A673 (cell line): ENCODE results near the gene CA5B. TPM values are rescaled to one million over a fixed set of nuclear protein-coding genes. Genes with fewer than 3 reads are reported as not detected.
"Not testable (repeated sequence)": the region's sequence is repeated elsewhere in the genome, so short reads cannot be mapped to it uniquely, and the experiment has no call there.

Experiments
- BruUV-seq: library from RNA; stranded (reverse); fragments of 400-500 nt; replicated peaks from 2 replicates; lab custom pipeline; 2021; lab: Mats Ljungman, UMichigan
- CTCF ChIA-PET: fragments of 300-600 bp; sonication (Branson Sonifier 250); formaldehyde crosslinking; loops from one replicate; lab custom pipeline; 2022; ENCODE audit warnings: antibody characterized with exemption; lab: Charles Lee
- POLR2A ChIA-PET: fragments of 300-600 bp; sonication (Branson Sonifier 250); formaldehyde crosslinking; loops from one replicate; lab custom pipeline; 2022; ENCODE audit warnings: antibody characterized with exemption; ENCODE audit not compliant: low non-redundant PET; lab: Charles Lee
- DNase-seq: peaks from one replicate; pipeline ENCODE4 v3.0.0-alpha.2; 2015; ENCODE audit warnings: low spot score
- H3K27ac ChIP-seq: fragments of 200-600 bp; sonication (generic); 2 replicates; pipeline ENCODE4 v1.5.1; 2016; ENCODE audit warnings: mixed run types, low read depth, mild to moderate bottlenecking, mixed read lengths, antibody characterized with exemption, low read length; ENCODE audit not compliant: poor library complexity, severe bottlenecking
- H3K27me3 ChIP-seq: fragments of 200-600 bp; sonication (generic); replicated peaks from 2 replicates; pipeline ENCODE4 v1.6.1; 2017; ENCODE audit warnings: mixed run types, low read depth, mild to moderate bottlenecking, mixed read lengths, antibody characterized with exemption, low read length; ENCODE audit not compliant: insufficient read depth, poor library complexity
- H3K36me3 ChIP-seq: fragments of 200-600 bp; sonication (generic); 2 replicates; pipeline ENCODE4 v1.6.1; 2016; ENCODE audit warnings: mixed run types, mild to moderate bottlenecking, mixed read lengths, antibody characterized with exemption, low read length; ENCODE audit not compliant: insufficient read depth, poor library complexity, severe bottlenecking
- H3K4me1 ChIP-seq: fragments of 200-600 bp; sonication (generic); 2 replicates; pipeline ENCODE4 v1.6.1; 2017; ENCODE audit warnings: mixed run types, mild to moderate bottlenecking, mixed read lengths, antibody characterized with exemption, low read length; ENCODE audit not compliant: insufficient read depth, poor library complexity, severe bottlenecking
- H3K4me3 ChIP-seq: fragments of 200-600 bp; sonication (generic); 2 replicates; pipeline ENCODE4 v1.5.1; 2016; ENCODE audit warnings: low read depth, mixed run types, mild to moderate bottlenecking, mixed read lengths, low read length; ENCODE audit not compliant: poor library complexity, severe bottlenecking
- H3K9me3 ChIP-seq: fragments of 200-600 bp; sonication (generic); 2 replicates; pipeline ENCODE4 v1.6.1; 2016; ENCODE audit warnings: mixed run types, low read depth, mild to moderate bottlenecking, mixed read lengths, antibody characterized with exemption, low read length; ENCODE audit not compliant: poor library complexity, severe bottlenecking
- EZH2 ChIP-seq: fragments of 200-600 bp; sonication (generic); IDR thresholded peaks from 2 replicates; pipeline ENCODE4 v1.6.1; 2017; ENCODE audit warnings: borderline replicate concordance, low read depth, mild to moderate bottlenecking, mixed read lengths, antibody characterized with exemption, low read length; ENCODE audit not compliant: poor library complexity, severe bottlenecking
- intact Hi-C: fragments of 100-400 bp; cut with micrococcal nuclease; formaldehyde crosslinking; loops from one replicate; pipeline ENCODE4 v1.10.0; 2022; ENCODE audit not compliant: unreplicated experiment
- total RNA-seq: library from RNA; stranded (reverse); gene quantifications from 2 replicates; pipeline ENCODE4 v1.2.3, GENCODE V29; 2021
- TF ChIP-seq, protein P1 (sequence below): fragments of 300-800, 200-600 bp; sonication (generic); conservative IDR thresholded peaks from 2 replicates; pipeline ENCODE4 v1.5.1; 2017; ENCODE audit warnings: low read depth, mild to moderate bottlenecking, antibody characterized with exemption, low read length, moderate library complexity, mixed read lengths

Gene CA5B
- total RNA-seq, 1 experiment from 2014 or later, result 9.4 TPM

- Histone ChIP-seq H3K27ac (no peak overlapping the region), H3K27me3 (no peaks in the 10 kb centered on the region), H3K4me3 (no peak overlapping the region), H3K9me3 (no peaks in the 10 kb centered on the region), H3K36me3 (peaks cover 24% of the 10 kb centered on the region), H3K4me1 (peaks cover 7% of the 10 kb centered on the region)
- ChIA-PET CTCF (no interaction called here), POLR2A (no interaction called here)
- no TSS peak for BruUV-seq
- intact Hi-C loops, result no loop called here
- TF ChIP-seq, protein P1, sequence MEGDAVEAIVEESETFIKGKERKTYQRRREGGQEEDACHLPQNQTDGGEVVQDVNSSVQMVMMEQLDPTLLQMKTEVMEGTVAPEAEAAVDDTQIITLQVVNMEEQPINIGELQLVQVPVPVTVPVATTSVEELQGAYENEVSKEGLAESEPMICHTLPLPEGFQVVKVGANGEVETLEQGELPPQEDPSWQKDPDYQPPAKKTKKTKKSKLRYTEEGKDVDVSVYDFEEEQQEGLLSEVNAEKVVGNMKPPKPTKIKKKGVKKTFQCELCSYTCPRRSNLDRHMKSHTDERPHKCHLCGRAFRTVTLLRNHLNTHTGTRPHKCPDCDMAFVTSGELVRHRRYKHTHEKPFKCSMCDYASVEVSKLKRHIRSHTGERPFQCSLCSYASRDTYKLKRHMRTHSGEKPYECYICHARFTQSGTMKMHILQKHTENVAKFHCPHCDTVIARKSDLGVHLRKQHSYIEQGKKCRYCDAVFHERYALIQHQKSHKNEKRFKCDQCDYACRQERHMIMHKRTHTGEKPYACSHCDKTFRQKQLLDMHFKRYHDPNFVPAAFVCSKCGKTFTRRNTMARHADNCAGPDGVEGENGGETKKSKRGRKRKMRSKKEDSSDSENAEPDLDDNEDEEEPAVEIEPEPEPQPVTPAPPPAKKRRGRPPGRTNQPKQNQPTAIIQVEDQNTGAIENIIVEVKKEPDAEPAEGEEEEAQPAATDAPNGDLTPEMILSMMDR, result no peak
- no peak for TF ChIP-seq EZH2
- DNase-seq, result no peak
Measured at GRCh38 chrX:15825936-15826335, 87.9 kb downstream of the CA5B start.

DNA sequence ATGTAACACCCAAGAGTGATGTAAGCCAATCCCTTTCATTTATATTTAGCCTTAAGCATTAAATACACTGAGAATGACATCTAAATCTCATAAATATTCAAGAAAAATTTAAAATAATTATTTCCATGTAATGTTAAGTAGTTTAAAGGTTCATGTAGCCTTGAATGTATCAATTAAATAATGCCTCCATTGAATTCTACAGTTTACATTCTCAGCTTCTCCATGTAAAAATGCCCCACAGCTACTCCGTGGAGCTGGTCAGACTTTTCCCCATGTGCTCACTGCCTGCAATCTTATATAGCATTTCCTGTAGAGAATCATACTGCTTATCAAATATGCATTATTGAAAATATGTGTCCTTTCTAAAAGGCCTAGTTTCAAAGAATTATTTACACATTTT, 91.1 kb downstream of the CA5B start:
- no TSS peak for BruUV-seq
- DNase-seq, result no peak
- H3K27ac ChIP-seq, result peak overlapping the region; percentile 24
- H3K4me1 ChIP-seq, result peaks cover 11% of the 10 kb centered on the region
- ChIA-PET CTCF (no interaction called here), POLR2A (no interaction called here)
- no peak for TF ChIP-seq EZH2
- TF ChIP-seq, protein P1, result no peak
- H3K36me3 ChIP-seq, result no peaks in the 10 kb centered on the region
- H3K9me3 ChIP-seq, result no peaks in the 10 kb centered on the region
- H3K27me3 ChIP-seq, result no peaks in the 10 kb centered on the region
- intact Hi-C loops, result no loop called here
- no peak overlapping the region for H3K4me3 ChIP-seq

- POLR2A ChIA-PET, BruUV-seq, CTCF ChIA-PET, H3K27me3 ChIP-seq, DNase-seq, H3K27ac ChIP-seq, H3K9me3 ChIP-seq, H3K36me3 ChIP-seq, H3K4me3 ChIP-seq, intact Hi-C loops: not testable (repeated sequence)
- H3K4me1 ChIP-seq, result peaks cover 11% of the 10 kb centered on the region
Measured at GRCh38 chrX:15831347-15831746, 93.3 kb downstream of the CA5B start.

GRCh38 chrX:15834053-15834452, 96.0 kb downstream of the CA5B start:
- intact Hi-C loops, result no loop called here
- no peak for DNase-seq
- Histone ChIP-seq H3K27ac (no peak overlapping the region), H3K9me3 (no peaks in the 10 kb centered on the region), H3K27me3 (no peaks in the 10 kb centered on the region), H3K4me1 (peaks cover 9% of the 10 kb centered on the region), H3K36me3 (no peaks in the 10 kb centered on the region), H3K4me3 (no peak overlapping the region)
- no TSS peak for BruUV-seq
- CTCF ChIA-PET, result no interaction called here
- TF ChIP-seq, protein P1, result no peak
- no peak for TF ChIP-seq EZH2
- POLR2A ChIA-PET, result no interaction called here
